ENCODE results near the gene FOXO1. TPM values are rescaled to one million over a fixed set of nuclear protein-coding genes. Genes with fewer than 3 reads are reported as not detected.

Gene FOXO1
- total and polyA plus RNA-seq, 2 of the 13 experiments (the other 11 are each of a cell fraction or from before 2014, with no cell fraction given), result 8.1 to 13.1 TPM

- TF ChIP-seq SP2 (CRISPR knock-in tag; IDR thresholded peaks at IDR 0.05) (peak; percentile 82), ZNF724P (CRISPR knock-in tag; IDR thresholded peaks at IDR 0.05; ENCODE audit: borderline replicate concordance) (no peak), STAG1 (CRISPR knock-in tag; IDR thresholded peaks at IDR 0.05) (peak; percentile 14; the same call in 1 of the 2 replicates), ZNF674 (CRISPR knock-in tag; IDR thresholded peaks at IDR 0.05; ENCODE audit: low read depth) (peak; percentile 86; the same call in 1 of the 2 replicates), ZNF607 (CRISPR knock-in tag; IDR thresholded peaks at IDR 0.05; ENCODE audit: borderline replicate concordance) (0 out of 2 replicates have a peak, but pooled peaks have one; percentile 41), ZFX (CRISPR knock-in tag; IDR thresholded peaks at IDR 0.05; ENCODE audit: low read depth) (peak; percentile 75), ZNF263 (CRISPR knock-in tag; IDR thresholded peaks at IDR 0.05) (0 out of 2 replicates have a peak, but pooled peaks have one; percentile 5), CCDC6 (CRISPR knock-in tag; IDR thresholded peaks at IDR 0.05) (peak; percentile 74; the same call in 1 of the 2 replicates), ZNF639 (CRISPR knock-in tag; conservative IDR thresholded peaks at IDR 0.05) (0 out of 2 replicates have a peak, but pooled peaks have one; percentile 27), NKX3-1 (CRISPR knock-in tag; IDR thresholded peaks at IDR 0.05) (no peak), ZNF83 (CRISPR knock-in tag; IDR thresholded peaks at IDR 0.05; ENCODE audit: borderline replicate concordance) (0 out of 2 replicates have a peak, but pooled peaks have one; percentile 51), ZBTB10 (CRISPR knock-in tag; IDR thresholded peaks at IDR 0.05; ENCODE audit: borderline replicate concordance) (peak; percentile 49; the same call in 1 of the 2 replicates), ARNT2 (CRISPR knock-in tag; IDR thresholded peaks at IDR 0.05; ENCODE audit: low read depth) (peak; percentile 28; the same call in 1 of the 2 replicates), EED (CRISPR knock-in tag; IDR thresholded peaks at IDR 0.05) (0 out of 2 replicates have a peak, but pooled peaks have one; percentile 61), PHF8 (CRISPR knock-in tag; IDR thresholded peaks at IDR 0.05) (peak; percentile 53), CC2D1A (CRISPR knock-in tag; IDR thresholded peaks at IDR 0.05) (no peak), SETDB1 (CRISPR knock-in tag; IDR thresholded peaks at IDR 0.05; ENCODE audit: borderline replicate concordance) (no peak), ELF3 (CRISPR knock-in tag; IDR thresholded peaks at IDR 0.05) (peak; percentile 13; the same call in 1 of the 2 replicates), ZHX1 (CRISPR knock-in tag; IDR thresholded peaks at IDR 0.05; ENCODE audit: low read depth) (peak; percentile 50; the same call in 1 of the 2 replicates), CAMTA2 (CRISPR knock-in tag; IDR thresholded peaks at IDR 0.05; ENCODE audit: borderline replicate concordance) (no peak), POLR2AphosphoS5 (IDR thresholded peaks at IDR 0.05; ENCODE audit: low read depth, low read length) (peak; percentile 70), KDM5B (CRISPR knock-in tag; IDR thresholded peaks at IDR 0.05; ENCODE audit: borderline replicate concordance) (peak; percentile 58), GABPB1 (CRISPR knock-in tag; IDR thresholded peaks at IDR 0.05) (peak; percentile 21; the same call in 1 of the 2 replicates)
Observed at GRCh38 chr13:40666045-40666932, at the start of gene FOXO1 (continued).
